GM19099 (cell line): ENCODE measurements around the gene CARD9.

Experiments used
- POLR2A ChIP-seq: IDR thresholded peaks from 3 replicates; pipeline ENCODE4 v1.6.1; 2011; ENCODE audit warnings: low read depth; ENCODE audit not compliant: insufficient read length; ENCODE audit errors: extremely low read depth

CARD9 gene

DNA sequence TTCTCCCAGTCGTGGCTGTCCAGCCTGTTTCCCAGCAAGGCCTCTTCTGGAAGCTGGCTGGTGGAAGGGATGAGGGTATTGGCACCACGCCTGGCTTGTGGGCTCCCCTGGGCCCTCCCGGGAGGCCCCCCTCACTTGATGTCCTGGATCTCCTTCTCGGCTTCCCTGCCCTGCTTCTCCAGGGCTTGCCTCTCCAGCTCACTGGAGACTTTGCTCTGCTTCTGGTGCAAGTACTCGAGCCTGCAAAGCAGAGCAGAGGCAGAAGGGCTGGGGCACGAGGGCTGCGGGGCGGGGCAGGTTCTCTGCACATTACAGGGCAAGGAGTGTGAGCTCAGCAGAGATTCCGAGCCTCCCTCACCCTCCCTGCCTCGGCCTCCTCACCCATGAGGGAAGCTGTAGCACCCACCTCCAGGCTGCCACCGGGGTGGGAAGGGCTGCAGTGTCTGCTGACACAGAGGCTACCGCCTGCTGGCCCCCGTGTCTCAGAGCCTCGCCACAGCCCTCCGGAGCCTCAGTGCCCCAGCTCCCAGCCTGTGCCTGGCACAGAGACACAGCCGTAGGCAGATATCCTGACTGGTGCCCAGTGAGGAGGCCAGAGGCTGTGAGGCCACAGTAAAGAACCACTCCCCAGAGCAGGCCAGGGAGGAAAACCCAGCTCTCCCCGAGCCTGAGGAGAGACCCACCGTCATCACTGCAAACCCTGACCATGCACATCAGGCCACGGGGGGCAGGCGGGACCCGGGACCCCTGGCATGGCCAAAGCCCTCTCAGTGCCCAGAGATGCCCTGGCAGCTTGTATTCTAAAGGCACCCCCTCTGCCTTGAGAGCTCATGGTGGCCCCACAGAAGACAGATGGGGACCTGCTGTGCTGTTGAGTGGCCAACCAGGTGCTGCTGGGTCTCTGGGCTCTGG is 19.3 kb upstream of the CARD9 start:
- no peak for TF ChIP-seq POLR2A

DNA sequence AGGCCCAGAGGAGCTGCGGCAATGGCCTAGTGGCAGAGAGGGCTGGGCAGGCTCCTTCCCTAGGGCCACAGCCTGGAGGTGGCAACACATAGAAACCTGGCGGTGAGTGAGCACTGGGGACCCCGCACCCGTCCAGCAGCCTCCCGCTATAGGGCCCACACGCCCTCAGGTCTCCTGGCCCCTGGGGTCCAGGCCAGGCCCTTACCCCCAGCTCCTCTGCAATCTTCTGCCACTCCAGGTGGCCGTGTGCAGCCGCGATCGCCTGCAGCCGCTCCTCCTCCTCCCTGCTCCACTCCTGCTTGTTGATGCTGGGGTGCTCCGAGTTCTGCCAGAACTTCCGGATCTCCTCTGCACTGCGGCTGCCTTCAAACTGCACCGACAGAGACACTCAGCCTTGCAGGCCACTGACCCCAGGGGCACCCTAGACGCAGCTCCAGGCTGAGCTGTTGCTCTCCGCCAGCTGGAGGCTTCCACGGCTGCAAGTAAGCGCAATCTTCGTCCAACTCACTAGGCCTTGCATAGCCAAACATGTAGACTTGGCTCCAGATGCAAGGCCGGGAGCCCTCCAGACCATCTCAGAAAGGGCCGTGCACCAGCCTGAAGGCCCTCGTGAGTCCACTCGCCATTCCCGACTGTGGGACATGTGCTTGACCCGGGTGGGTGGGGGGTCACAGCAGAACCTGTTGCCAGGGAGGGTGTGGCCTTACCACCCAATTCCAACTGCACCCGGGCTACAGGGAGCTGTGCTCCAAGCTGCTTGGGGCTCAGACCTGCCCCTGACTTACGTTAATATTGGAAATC is 18.5 kb upstream of the CARD9 start:
- no peak for TF ChIP-seq POLR2A

DNA sequence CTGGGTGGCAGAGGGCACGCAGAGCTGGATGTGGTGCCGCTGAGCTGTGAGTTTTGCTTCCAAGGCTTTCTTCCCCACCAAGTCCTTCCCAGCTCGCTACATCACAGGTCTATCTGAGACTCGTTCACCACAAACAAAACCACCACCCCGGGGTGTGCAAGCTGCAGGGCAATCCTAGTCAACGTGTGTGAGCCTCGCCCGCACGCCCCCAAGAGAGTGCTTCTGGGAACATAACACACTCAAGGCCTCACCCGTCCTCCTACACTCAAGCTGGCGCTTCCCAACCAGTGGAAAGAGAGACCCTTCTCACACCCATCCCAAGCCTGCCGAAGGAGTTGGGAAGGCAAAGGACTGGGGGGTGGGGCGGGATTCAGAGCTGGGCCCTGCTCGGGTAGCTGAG is 15.9 kb upstream of the CARD9 start:
- TF ChIP-seq POLR2A = no peak

DNA sequence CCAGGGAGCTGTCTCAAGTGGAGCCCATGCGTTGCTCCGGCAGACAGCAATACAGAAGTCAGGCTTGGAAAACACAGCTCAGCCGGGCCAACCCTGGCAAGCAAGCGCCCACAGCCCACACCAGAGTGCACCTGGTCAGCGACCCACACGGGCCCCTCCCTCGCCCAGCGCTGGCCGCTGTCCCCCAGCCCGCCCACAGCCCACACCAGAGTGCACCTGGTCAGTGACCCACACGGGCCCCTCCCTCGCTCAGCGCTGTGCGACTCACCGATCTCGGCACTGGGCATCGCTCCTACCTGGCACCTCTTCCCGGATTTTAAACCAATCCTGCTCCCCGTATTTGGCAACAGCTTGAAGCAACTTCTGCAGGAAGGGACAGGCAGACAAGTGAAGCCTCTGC is 13.7 kb upstream of the CARD9 start:
- TF ChIP-seq POLR2A = no peak

DNA sequence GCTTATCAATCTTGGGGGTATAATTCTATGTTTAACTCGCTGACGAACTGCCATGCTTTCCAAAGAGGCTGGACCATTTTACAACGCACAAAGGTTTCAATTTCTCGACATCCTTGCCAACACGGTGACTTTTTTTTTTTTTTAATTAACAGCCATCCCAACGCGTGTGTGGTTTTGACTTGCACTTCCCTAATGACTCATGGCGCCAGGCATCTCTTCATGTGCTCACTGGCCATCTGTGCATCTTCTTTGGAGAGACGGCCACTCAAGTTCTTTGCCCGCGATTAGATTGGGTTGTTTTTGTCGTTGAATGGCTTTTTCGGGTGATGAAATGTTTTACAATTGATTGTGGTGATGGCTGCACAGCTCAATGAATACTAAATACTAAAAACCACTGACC is 12.5 kb upstream of the CARD9 start:
- no peak for TF ChIP-seq POLR2A

DNA sequence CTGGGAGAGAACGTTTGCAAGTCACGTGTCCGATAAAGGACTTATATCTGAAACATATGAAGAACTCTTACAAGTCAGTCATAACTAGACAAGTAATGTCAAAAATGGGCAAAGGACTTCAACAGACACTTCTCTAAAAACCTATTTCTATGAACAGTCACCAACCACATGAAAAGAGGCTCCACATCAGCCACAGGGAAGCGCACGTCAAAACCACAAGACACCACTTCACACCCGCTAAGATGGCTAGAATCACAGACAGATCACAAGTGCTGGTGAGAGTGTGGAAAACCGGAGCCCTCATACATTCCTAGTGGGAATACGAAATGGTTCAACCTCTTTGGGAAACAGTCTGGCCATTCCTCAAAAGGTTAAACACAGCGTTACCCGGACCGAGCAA is 11.5 kb upstream of the CARD9 start:
- TF ChIP-seq POLR2A = no peak

DNA sequence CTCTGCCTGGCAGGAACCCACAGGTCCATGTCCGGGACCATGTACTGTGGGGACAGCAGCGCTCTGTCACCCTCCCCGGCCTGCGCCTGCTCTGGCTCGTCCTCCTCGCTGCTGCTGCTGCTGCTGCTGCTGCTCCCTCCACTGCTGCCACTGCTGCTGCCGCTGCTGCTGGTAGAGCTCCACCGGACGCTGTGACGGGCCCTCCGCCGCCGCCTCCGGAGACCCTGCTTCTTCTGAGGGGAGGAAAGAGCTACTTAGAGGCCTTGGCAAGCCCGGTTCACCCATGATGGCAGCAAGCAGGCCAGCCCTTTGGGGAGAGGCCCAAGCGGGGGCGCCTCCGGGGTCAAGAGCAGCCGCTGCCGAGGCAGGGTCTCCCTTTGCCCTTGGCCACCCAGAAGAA is 10.0 kb upstream of the CARD9 start:
- no peak for TF ChIP-seq POLR2A

DNA sequence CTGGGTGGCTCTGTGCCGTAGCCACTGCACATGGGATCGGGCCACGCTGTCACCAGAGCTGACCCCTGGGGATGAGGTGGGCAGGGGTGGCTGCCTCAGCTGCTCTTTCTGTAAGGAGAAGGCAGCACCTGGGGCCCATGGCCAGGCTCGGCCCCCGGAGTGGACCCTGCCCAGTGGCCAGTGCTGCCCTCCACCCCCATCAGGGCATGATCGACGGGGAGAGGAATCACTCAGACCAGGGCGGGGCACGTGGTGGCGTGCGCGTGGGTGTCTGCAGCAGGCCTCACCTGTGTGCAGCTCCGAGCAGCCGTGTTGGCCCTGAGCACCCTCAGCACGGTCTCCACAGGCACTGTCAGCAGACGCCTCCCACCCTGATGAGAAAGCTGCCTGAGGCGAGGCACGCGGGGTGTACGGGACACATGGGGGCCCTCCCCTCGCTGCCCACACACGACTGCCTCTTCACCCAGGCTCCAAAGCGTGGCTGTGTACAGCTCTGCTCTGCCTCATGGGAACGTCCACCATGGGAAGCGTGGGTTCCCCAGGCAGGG is 8.6 kb upstream of the CARD9 start:
- no peak for TF ChIP-seq POLR2A

DNA sequence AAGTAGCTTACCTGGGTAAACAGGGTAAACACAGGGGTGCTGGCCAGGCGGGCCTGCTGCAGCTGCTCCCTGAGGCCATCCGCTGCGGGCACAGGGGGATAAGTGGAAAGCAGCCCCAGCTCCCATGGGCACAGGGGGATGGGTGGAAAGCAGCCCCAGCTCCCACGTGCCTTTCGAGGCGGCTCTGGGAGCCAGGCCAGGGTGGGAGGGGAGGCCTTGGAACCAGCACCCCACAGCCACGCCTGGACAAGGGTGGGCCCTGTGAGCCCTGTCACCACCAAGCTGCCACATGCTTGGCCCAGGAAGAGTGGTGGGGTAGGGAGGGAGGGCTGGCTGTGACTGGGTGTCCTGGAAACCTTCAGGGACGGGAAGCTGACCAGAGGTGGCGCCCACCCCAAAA is 7.8 kb upstream of the CARD9 start:
- no peak for TF ChIP-seq POLR2A

DNA sequence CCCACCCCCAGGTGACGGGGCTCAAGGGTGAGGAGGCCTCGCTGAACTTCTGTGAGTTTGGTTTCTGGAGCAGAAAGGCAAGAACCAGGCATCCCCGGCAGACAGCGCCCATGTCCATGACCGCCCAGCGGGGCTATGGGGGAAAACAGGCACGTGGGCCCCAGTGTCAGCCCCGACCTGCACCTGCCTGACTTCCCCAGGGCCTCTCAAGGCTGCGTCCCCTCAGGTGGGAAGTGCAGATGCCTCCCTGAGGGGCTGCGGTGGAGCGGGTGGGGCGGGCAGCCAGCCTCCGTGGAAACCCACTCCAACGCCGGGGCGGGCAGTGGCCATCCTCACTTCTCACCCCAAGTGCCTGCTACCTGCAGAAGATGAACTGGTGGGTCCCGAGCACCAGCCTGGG is 6.9 kb upstream of the CARD9 start:
- no peak for TF ChIP-seq POLR2A

DNA sequence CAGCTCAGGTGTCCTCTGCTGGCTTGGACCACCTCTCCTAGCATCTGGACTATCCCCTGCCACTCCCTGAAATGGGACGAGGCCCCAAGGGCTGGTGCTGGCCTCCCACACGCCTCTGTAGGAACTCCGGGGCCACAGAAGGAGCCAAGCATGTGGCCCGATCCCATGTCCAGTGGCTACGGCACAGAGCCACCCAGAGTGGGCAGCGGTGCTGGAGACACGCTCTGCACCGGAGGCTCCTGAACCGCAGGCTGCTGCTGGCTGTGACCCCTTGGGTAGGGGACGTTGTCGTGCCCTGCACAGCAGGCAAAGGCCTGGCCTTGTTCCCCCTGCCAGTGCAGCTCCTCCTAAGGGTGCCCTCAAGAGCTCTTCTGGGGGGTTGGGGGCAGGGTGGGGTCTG is 6.4 kb upstream of the CARD9 start:
- TF ChIP-seq POLR2A = no peak

DNA sequence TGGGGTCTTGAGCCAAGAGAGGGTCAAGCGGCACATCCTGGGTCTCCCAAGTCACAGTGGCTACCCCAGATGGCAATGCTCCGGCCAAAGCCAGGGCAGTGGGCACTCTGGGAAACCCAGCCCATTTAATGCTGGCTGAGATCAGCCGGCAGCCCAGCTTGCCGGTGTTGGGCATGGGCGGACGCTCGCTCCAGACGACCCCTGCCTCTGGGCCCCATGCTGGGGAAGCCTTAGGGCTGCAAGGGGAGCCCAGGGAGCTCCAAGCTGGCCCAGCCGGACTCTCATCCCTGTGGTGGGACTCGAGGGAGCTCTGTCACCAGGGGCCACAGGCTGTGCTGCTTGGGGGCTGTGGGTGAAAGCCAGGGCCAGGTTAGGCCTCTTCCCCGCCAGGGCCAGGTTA is 5.9 kb upstream of the CARD9 start:
- TF ChIP-seq POLR2A = no peak

DNA sequence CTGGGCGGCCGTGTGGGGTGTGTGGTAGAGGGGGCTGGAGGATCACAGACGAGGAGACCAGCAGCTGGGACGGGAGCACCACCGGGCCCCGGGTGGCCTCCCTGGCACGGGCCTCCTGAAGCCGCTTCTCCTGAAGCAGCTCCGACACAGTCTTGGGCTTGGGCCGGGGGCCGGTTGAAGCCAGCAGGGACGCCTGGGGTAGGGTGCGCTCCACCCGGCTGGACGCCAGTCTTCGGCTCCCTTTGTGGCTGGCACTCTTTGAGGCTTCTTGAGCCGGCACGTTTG is 5.5 kb upstream of the CARD9 start:
- no peak for TF ChIP-seq POLR2A

DNA sequence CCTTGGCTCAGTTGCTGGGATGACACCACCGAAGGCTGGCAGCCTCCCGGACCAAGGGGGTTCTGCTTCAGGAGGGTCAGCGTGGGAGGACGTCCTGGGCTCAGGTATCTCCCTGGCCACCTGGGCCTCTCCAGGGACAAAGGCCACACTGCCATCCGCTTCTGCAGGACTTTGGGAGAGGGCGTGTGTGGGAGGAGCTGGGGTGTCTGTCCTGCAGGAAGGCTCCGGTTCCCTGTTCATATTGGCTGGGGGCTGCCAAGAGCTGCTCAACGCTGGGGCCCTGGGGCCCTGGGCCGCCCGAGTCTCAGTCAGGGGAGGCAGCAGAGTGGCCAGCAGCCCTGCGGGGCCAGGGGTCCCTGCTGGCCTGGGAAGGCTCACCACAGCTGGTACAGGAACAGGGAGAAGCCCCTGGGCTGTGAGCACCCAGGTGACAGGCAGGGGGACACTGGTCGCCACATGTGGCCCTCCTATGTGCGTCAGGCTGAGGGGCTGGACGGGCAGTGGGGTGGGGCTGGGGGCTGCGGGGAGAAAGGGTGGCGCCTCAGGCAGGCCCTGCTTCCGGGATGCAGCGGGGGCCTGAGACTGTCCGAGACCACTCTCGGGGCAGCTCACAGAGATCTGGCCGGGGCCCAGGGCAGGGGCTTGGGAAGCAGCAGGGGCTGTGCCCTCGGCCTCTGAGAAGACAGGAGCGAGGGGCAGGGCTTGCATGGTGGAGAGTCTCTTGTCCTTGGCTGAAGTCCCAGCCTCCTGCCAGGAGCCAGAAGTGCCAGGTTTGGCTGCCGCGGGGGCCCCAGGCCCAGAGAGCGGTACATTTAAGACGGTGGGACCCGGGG is 4.9 kb upstream of the CARD9 start:
- TF ChIP-seq POLR2A = no peak
